Measurements from ENCODE around the gene HIC1.
A peak's percentile ranks its signal among the peaks of the same experiment; 100 is the strongest.

HIC1 gene

GRCh38 chr17:2094891-2095535 is 40.1 kb downstream of the HIC1 start:
- peak; percentile 66 for TF ChIP-seq CTCF (IDR thresholded peaks at IDR 0.05; ENCODE audit: borderline replicate concordance, insufficient read depth, low read depth, low read length)
- H3K4me3 ChIP-seq (ENCODE audit: low read depth, low read length), result no peak overlapping the region

GRCh38 chr17:2095536-2095910 is 40.6 kb downstream of the HIC1 start:
- H3K4me3 ChIP-seq (ENCODE audit: low read depth, low read length), result no peak overlapping the region
- no peak for TF ChIP-seq CTCF (IDR thresholded peaks at IDR 0.05; ENCODE audit: borderline replicate concordance, insufficient read depth, low read depth, low read length)

GRCh38 chr17:2101448-2102257 is 46.8 kb downstream of the HIC1 start:
- no peak overlapping the region for H3K4me3 ChIP-seq (ENCODE audit: low read depth, low read length)
- TF ChIP-seq CTCF (IDR thresholded peaks at IDR 0.05; ENCODE audit: borderline replicate concordance, insufficient read depth, low read depth, low read length), result no peak

GRCh38 chr17:2102931-2103809 is 48.3 kb downstream of the HIC1 start:
- TF ChIP-seq CTCF (IDR thresholded peaks at IDR 0.05; ENCODE audit: borderline replicate concordance, insufficient read depth, low read depth, low read length), result no peak
- H3K4me3 ChIP-seq (ENCODE audit: low read depth, low read length), result no peak overlapping the region

- no peak for TF ChIP-seq CTCF (IDR thresholded peaks at IDR 0.05; ENCODE audit: borderline replicate concordance, insufficient read depth, low read depth, low read length)
- no peak overlapping the region for H3K4me3 ChIP-seq (ENCODE audit: low read depth, low read length)
Observed at GRCh38 chr17:2105663-2106062, 50.8 kb downstream of the HIC1 start.

- no peak for TF ChIP-seq CTCF (IDR thresholded peaks at IDR 0.05; ENCODE audit: borderline replicate concordance, insufficient read depth, low read depth, low read length)
- H3K4me3 ChIP-seq (ENCODE audit: low read depth, low read length), result no peak overlapping the region
Observed at GRCh38 chr17:2106308-2106955, 51.5 kb downstream of the HIC1 start.
